GM18505 (cell line): ENCODE measurements around the gene TSPEAR.

Experiments used
- ATAC-seq: cut with Tn5 transposase; IDR thresholded peaks from one replicate; pipeline ENCODE4 v1.9.1; 2021; ENCODE audit not compliant: unreplicated experiment
- POLR2A ChIP-seq: IDR thresholded peaks from 4 replicates; pipeline ENCODE4 v1.6.1; 2011; ENCODE audit warnings: borderline replicate concordance; ENCODE audit not compliant: insufficient read depth, insufficient read length; ENCODE audit errors: extremely low read depth

The TSPEAR gene

DNA sequence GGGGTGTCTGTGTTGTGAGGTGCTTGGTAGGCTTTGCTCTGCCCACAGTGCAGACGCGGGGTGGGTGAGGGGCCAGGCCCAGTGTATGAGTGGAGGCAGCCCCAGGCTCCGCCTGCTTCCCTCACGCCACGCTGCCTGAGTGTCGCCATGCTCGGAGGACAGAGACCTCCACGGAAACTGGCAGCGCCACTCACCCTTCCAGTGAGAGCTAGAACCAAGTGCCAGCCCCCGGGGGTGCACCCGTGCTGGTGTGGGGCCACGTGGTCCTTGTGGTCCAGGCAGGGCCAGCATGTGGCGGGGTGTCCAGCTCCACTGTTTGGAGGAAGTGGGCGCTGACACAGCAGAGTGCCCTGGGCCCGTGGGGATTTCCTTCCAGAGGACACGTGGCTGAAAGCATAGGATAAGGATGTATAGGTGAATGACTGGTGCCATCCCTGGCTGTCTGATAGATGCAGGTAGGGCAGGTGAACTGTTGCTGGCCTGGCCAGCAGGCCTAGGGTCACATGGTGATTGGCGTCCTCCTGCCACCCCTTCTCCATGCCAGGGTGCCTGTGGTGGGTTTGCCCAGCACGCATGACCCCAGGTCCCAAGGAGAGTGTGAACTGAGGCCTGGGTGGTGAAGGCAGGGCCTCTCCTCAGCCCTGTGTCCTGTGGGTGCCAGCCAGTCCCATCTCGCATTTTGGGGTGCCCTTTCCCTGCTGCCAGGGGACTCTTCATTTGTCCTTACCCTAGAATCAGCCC, 252.2 kb downstream of the TSPEAR start:
- no peak for ATAC-seq
- TF ChIP-seq POLR2A, result no peak

DNA sequence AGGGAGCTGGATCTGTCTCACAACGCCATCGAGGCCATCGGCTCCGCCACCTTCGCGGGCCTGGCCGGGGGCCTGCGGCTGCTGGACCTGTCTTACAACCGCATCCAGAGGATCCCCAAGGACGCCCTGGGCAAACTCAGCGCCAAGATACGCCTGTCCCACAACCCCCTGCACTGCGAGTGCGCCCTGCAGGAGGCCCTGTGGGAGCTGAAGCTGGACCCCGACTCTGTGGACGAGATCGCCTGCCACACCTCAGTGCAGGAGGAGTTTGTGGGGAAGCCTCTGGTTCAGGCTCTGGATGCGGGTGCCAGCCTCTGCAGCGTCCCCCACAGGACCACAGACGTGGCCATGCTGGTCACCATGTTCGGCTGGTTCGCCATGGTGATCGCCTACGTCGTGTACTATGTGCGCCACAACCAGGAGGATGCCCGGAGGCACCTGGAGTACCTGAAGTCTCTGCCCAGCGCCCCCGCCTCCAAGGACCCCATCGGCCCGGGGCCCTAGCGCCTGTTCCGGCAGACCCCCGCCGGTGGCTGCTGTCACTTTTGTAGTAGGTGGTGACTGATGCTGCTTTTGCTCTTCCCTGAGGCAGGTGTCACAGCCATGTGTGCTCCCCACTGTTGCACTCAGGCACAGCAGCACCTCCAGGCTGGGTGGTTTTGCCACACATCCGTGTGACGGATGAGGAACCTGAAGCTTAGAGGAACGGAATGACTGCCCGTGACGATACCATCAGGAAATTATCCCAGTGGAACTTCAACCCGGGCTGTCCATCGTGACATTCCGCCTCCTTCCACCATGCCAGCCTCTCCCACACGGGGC, 254.2 kb downstream of the TSPEAR start:
- no peak for TF ChIP-seq POLR2A
- no peak for ATAC-seq

DNA sequence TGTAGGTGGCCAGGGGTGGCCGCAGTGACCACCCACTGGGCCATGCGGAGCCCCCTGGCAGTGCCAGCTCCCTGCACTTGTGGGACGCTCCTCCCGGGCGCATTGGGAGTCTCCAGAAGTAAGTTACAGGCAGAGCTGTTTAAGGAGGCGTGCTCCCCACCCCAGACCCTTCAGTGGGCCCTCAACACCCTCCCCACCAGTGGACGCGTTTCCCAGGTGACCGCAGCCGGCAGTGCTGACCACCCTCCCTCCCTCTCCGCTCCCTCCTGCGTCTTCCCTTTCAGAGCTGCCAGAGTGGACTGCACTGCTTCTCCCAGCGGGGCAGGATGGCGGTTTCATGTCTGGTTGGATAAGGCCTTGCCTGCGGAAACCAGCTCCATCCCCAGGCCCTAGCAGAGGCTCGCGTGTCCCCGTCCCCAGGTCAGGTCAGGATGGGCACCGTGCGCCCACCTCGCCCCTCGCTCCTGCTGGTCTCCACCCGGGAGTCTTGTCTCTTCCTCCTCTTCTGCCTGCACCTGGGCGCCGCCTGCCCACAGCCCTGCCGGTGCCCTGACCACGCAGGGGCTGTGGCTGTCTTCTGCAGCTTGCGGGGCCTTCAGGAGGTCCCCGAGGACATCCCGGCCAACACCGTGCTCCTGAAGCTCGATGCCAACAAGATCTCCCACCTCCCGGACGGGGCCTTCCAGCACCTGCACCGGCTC, 255.0 kb downstream of the TSPEAR start:
- no peak for ATAC-seq
- no peak for TF ChIP-seq POLR2A

DNA sequence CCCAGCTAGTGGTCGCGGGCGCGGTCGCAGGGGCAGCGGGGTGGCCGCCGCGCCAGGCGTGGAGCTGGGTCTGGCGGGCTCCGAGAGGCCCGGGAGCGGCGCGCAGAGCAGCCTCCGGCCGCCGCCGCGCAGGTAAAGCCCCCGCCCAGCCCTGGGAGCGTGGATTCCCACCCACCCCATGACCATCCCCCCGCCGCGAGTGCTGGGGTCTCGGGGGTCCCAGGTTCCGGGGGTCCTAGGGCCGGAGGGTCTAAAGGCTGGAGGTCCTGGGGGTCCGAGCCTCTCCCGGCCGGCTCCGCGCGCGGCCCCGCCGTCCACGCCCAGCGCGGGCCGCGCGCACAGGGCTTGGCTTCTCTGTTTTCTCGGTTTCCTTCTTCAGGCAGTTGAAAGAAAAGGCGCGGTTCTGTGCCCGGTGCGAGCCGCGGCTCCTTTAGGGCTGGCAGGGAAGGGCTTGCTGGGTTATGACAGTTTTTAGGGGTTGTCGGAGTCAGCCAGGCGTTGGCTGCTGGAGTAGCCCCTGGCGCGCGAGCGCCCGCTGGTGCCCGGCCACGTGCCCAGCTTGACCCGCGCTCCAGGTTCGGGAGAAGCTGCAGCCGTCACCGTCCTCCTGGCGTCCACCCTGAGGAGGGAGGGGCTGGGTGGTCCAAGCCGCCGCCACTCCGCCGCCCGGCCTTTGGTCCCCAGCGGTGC, 255.7 kb downstream of the TSPEAR start:
- TF ChIP-seq POLR2A, result no peak
- peak; percentile 37 for ATAC-seq

GRCh38 chr21:44454747-44455523, 256.4 kb downstream of the TSPEAR start, which contains the start of gene LRRC3:
TSS of gene LRRC3 (plus strand) at chr21:44455510. CDS start at chr21:44456645, 1,135 bp downstream.
- peak; percentile 52 for ATAC-seq
- TF ChIP-seq POLR2A, result no peak

- no peak for ATAC-seq
- TF ChIP-seq POLR2A, result no peak
Measured at GRCh38 chr21:44454058-44454457, 257.3 kb downstream of the TSPEAR start.

DNA sequence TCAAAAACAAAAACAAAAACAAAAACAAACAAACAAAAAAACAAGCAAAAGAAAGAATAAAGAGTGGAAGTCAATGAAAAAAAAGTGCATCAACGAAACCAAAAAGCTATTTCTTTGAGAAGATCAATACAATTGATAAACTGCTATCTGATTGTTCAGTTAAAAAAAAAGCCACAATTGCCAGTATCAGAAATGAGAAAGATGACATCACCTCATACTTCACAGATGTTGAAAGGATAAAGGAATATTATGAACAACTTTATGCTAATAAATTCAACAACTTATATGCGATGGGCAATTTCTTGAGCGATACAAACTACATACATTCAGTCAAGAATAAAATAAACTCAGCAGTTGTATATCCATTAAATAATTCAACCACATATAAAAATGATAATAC, 258.3 kb downstream of the TSPEAR start:
- no peak for ATAC-seq

GRCh38 chr21:44450999-44451398, 260.4 kb downstream of the TSPEAR start:
- no peak for ATAC-seq
- TF ChIP-seq POLR2A, result no peak

More for the DNA sequence above, 258.3 kb downstream of the TSPEAR start:
- no peak for TF ChIP-seq POLR2A

DNA sequence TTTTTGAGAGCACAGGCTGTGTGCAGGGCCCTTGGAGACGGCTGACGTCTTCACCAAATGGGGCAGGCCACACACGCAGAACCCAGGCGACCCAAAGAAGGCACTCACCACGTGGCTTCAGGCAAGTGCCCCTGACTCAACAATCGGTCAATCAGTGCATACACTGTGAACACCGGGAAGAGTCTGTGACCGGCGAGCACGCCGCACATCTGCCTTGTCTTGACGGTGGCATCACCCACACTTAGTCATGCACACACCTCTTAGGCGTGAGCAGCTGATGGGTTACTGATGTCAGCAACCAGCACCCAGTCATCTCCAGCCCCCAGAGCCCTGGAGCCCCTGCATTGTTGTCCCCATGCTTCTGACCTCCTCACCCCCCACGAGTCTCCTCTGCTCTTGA, 261.0 kb downstream of the TSPEAR start:
- no peak for TF ChIP-seq POLR2A
- ATAC-seq, result no peak

DNA sequence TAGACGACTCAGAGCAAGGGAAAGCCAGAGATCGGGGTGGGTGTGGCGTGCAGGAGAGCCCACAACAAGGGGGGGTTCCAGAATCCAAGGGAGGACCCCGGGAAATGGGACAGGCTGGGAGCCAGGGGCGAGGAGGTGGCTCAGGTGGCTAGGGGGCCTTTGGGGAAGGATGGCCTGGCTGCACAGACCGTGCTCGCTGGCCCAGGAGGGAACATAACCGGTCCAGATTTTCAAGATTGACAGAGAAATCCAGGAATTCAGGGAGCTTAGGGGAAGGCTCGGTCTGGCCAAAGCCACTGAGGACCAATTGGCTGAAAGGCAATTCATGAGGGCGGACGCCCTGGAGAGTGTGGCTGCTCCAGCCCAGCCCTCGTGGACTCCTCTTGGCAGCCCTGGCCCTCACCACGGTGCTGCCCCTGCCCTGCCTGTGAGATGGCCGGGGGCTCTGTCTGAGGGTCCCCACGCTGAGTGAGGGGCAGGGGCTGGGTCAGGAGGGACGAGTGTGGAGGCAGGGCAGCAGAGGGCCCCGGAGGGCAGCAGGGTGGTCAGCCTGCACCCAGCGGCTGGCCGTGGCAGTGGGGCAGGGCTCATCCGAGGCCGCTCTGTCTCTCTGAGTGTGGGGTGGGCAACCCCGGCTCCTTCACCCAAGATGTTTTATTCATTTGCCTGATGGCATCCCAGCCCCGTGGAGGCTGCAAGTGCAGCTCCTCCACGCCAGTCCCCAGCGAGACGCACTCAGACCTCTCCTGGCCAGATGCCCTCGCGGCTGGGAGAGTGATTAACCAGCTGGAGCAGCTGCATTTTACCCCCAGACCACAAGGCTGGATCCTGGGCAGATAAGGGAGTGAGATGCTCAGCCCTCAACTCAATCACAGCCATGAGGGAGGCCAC, 261.7 kb downstream of the TSPEAR start:
- TF ChIP-seq POLR2A, result no peak
- ATAC-seq, result no peak

GRCh38 chr21:44448651-44449131, 262.7 kb downstream of the TSPEAR start:
- ATAC-seq, result no peak
- TF ChIP-seq POLR2A, result no peak
